LNCaP clone FGC (cell line): ENCODE measurements around the gene FTCD.
"Not testable (repeated sequence)": the region's sequence is repeated elsewhere in the genome, so short reads cannot be mapped to it uniquely, and the experiment has no call there.

Experiments used
- DNase-seq: peaks from one replicate; pipeline ENCODE4 v3.0.0-alpha.2; 2011; ENCODE audit warnings: low read depth
- H3K4me3 ChIP-seq: 2 replicates; pipeline ENCODE4 v1.5.1; 2011; ENCODE audit warnings: mild to moderate bottlenecking, low read depth, low read length, control low read depth
- CTCF ChIP-seq: IDR thresholded peaks from 2 replicates; pipeline ENCODE4 v1.5.1; 2012; ENCODE audit warnings: mild to moderate bottlenecking; ENCODE audit not compliant: control insufficient read depth, insufficient read depth; ENCODE audit errors: extremely low read depth

Gene FTCD

GRCh38 chr21:46185716-46186115, 30.3 kb upstream of the FTCD start:
- DNase-seq = no peak
- no peak for TF ChIP-seq CTCF
- H3K4me3 ChIP-seq = no peak overlapping the region

GRCh38 chr21:46184625-46185555, 29.5 kb upstream of the FTCD start:
- no peak for TF ChIP-seq CTCF
- peak overlapping the region; percentile 99 for H3K4me3 ChIP-seq
- peak; percentile 67 for DNase-seq

GRCh38 chr21:46183910-46184624, 28.7 kb upstream of the FTCD start, which contains the start of gene SPATC1L:
SPATC1L (minus strand) TSS chr21:46184459; CDS start chr21:46182816, 1,643 bp downstream.
- peak; percentile 39 for DNase-seq
- TF ChIP-seq CTCF = no peak
- peak within 1 kb of the TSS; percentile 99 for H3K4me3 ChIP-seq

GRCh38 chr21:46183337-46183909, 28.0 kb upstream of the FTCD start:
- DNase-seq = not testable (repeated sequence)
- peak overlapping the region; percentile 99 for H3K4me3 ChIP-seq

- peak overlapping the region; percentile 46 for H3K4me3 ChIP-seq
- TF ChIP-seq CTCF = no peak
- DNase-seq = no peak
Observed at GRCh38 chr21:46182548-46183336, 27.4 kb upstream of the FTCD start.

GRCh38 chr21:46181953-46182547, 26.7 kb upstream of the FTCD start:
- H3K4me3 ChIP-seq = no peak overlapping the region
- TF ChIP-seq CTCF = no peak
- DNase-seq = no peak
